NCI-H226 (cell line): ENCODE measurements around the gene INSC.

ENCODE experiments used
- DNase-seq: peaks from one replicate; pipeline ENCODE4 v3.0.0-alpha.2; 2015

INSC gene

GRCh38 chr11:15190611-15191010 lies 75.9 kb downstream of the INSC start:
- no peak for DNase-seq

DNA sequence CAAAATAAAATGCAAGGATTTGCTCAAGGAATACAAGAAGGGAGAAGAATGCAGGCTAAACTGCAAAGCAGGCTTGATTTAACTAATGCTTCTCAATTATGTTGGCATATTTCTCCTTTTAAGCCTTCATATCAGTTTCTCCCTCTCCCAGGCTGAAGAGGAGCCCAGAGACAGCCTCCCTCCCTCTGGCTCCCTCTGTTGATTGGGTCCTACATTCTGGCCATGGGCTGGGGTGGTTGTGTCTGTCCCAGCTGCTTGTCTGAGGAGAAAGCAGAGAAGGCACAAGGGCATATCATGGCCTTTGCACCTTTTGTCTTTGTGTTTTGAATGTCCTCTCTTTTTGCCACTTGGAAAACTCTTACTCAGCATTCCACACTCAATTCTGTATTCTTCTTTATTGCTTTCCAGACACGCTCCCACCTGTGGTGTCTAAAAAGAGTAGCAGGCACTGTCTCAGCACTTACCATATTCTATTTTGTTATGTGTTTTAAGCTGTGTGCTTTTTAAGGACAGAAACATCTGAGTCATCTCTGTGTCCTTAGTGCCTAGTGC lies 77.4 kb downstream of the INSC start:
- DNase-seq = no peak

GRCh38 chr11:15194671-15195415 lies 80.1 kb downstream of the INSC start:
- no peak for DNase-seq

DNA sequence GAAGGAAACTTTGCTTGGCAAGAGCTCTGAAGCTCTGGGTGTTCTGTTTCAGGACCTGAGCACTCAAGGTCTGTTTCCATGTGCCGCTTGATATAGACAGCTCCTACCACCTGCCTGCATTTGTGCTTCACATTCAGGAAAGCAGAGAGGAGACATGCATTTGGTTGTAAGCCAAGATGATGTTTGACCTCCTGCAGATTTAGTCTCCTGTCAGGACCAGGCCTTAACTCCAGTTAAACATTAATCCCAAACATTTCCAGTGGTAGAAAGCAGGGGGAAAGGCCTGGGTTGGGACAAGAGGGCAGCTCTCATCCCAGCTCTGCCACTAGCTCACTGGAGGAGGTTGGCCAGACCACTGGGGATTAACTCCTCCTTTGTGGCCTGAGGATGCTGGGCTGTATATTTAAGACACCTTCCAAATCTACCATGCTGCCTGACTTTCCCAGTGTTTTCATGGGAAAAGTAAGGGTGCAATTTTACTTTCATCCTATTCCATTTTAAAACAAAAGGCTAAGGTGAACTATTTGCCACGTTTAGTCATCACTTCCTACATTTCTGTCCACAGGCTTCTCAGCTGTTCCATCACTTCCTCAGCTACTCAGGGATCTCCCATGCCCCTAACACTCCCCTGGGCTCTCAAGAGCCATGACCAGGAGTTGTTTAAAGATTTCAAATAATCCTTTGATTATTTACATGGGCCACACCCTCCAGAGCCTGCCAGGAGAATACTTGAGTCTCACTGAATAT lies 80.9 kb downstream of the INSC start:
- DNase-seq = no peak

- DNase-seq = no peak
Observed at GRCh38 chr11:15196704-15197103, 82.0 kb downstream of the INSC start.

GRCh38 chr11:15197696-15198095 lies 83.0 kb downstream of the INSC start:
- no peak for DNase-seq

- DNase-seq = no peak
Observed at GRCh38 chr11:15198284-15198683, 83.6 kb downstream of the INSC start.

DNA sequence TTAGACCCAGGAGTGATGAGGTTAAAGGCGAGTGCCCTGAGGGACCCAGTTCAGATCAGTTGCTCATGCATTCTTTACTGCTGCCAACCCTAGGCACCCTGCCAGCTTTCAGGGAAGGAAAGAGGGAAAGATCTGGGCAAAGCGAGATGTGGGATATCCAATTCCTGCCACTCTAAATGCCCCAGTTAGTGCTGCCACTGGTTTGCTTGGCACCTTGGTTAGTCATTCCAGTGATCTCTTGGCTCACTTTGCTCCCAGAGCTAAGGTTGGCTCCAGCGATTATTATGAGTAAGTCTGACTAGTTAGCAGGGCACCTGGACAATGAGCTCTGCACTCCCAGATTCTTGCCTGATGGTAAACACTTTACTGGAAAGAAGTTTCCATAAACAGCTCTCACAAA lies 85.0 kb downstream of the INSC start:
- no peak for DNase-seq

GRCh38 chr11:15200696-15201095 lies 86.0 kb downstream of the INSC start:
- no peak for DNase-seq

GRCh38 chr11:15201586-15201985 lies 86.9 kb downstream of the INSC start:
- DNase-seq = no peak

DNA sequence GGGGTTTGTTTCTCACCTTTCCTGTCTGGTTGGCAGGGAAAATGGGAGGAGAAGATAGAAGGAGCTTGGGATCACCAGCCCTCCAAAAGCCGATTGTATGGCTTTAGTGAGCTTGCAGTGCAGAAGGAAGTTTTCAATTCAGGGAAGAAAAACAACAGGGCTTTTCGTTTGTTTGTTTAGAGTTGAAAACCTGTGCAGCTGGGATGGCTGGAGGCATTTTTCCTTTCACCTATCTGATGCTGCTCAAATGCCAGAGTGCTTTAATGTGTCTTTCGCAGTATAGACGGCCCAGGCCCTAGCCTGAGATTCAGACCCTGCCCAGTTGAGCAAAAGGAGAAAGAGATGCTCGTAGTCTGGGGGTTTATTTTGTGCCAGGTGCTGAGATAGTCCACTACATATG lies 87.9 kb downstream of the INSC start:
- DNase-seq = no peak

- no peak for DNase-seq
Observed at GRCh38 chr11:15204711-15205110, 90.0 kb downstream of the INSC start.

DNA sequence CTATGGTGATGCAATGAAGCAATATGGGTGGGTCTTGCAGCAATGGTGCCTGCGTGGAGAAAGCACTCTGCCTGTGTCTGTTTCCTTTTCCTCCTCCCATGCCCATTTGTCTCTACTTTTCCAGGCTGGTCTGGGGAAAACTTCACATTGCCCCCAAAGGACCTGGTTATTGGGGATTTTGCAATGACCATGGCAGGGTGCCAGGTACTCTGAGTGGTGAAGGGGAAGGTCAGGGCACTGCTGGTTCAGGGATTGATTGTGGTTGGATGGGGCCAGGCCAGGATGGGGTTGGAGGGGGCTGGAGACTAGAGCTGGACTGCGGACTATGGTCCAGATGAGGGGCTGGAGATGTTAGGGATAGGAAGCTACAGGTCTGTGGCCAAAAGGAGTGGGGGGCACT lies 92.1 kb downstream of the INSC start:
- no peak for DNase-seq

DNA sequence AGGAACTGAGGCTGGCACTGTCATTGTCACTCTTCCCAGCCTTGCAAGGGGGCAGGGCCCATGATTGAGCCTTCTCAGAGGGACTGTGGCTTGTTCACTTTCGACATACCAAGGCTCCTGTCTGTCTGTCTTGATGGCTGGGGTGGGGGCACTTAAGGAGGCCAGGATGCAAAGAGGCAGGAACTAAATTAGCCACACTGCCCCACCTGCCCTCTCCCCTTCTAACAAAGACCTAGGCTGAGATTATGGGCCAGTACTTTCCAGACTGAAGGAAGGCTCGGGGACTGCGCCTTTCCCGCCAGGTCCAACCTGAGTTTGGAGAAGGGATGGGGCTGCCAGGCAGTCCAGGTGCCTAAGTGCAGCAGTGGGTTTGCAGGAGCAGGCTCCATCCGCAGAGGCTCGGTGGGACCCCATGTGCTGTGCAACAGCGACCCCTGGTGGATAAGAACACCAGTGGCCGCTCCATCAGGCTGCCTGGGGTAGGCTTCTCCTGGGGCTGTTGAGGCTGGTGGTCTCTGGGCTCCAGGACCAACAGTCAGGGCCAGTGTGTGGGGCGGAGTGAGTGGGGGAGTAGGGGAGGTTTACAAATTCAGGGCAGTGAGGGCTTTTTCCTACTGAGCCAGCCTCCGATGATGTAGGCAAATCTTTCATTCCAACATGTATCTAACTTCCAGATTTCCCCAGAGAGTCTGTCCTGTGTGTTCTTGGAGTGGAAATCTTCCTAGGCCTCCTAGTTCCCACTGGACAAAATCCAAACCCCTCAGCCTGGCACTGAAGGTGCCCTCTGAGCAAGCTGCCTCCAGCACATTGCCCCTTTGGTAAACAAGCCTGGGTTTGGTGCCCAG lies 93.9 kb downstream of the INSC start:
- DNase-seq = no peak

- DNase-seq = no peak
Observed at GRCh38 chr11:15212876-15213275, 98.2 kb downstream of the INSC start.

GRCh38 chr11:15213471-15214231 lies 98.9 kb downstream of the INSC start:
- no peak for DNase-seq

- DNase-seq = no peak
Observed at GRCh38 chr11:15215005-15215404, 100.3 kb downstream of the INSC start.

DNA sequence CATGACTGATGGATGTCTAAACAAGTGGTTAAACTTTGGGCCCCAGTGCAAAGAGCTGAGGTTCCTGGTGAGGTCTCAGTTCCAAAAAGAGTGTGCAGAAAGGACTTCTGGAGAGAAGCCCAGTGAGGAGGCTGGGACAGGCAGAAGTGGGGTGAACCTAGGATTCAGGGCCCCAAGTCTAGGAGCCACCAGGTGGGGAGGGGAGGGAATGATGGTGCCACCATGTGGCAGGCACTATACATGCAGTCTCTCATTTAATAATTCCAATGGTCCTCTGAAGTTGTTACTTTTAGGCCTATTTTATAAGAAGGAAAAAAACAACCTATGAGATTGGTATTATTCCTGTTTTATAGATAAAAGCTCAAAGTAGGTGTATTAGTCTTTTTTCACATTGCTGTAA lies 102.0 kb downstream of the INSC start:
- DNase-seq = no peak

- DNase-seq = no peak
Observed at GRCh38 chr11:15217416-15217815, 102.7 kb downstream of the INSC start.

- DNase-seq = no peak
Observed at GRCh38 chr11:15222777-15223176, 108.1 kb downstream of the INSC start.

- DNase-seq = no peak
Observed at GRCh38 chr11:15223318-15223717, 108.6 kb downstream of the INSC start.

DNA sequence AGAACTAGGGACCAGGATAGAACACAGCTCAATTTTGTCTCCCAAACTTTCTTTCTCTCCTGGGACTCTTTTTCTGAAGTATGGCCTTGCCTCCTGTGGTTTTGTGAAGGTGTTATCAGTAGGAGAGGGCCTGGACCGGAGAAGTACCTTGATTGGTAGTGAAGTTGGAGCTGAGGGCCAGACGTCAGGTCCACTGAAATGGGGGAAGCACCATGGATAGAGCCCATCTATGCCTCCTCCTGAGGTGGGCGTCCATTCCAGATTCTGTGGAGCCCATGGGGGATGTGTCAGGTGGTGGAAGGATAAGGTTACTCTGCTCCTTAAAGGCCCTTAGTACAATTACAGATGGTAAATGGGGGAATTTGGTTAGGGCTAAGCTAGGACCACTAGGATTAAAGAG lies 109.7 kb downstream of the INSC start:
- no peak for DNase-seq

GRCh38 chr11:15227011-15227410 lies 112.3 kb downstream of the INSC start:
- DNase-seq = no peak
